Measurements from ENCODE around the gene FGD1. TPM values are rescaled to one million over a fixed set of nuclear protein-coding genes. Genes with fewer than 3 reads are reported as not detected.
"Not testable (repeated sequence)": the region's sequence is repeated elsewhere in the genome, so short reads cannot be mapped to it uniquely, and the experiment has no call there.

Gene FGD1
- total RNA-seq (2014; rRNA removed; shearing (Covaris generic)): 20.2 and 31.5 TPM in 2 replicates

DNA sequence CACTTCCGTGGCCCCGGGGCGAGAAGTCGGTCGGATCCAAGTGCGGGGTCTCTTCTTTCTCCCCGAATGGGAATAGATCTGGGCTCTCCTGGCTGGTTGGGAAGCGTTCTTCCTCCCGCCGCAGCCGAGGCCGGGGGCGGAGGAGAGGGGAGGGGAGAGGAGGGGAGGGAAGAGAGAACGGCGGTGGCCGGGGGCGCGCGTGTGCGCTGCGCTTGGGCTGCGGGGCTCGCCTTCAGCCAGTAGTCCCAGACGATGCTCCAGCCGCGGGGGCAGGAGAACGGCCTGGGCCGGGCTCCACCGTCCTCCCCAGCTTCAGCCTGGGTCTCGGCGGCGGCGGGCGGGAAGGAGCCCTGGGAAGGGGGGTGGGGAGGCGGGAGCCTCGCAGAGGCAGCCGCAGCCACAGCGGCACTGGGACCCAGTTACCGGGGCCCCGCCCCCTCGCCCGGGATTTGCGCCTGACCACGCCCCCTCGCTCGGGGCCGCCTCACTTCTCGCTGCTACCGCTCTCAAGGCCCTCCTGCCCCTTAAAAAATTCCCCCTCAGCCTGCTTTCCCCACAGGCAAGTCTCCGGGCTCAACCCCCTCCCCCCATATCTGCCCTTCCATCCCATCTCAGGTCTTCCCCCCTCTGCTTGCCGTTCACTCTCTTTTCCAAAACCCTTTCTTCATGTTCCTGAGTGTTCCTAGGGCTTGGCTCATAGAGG, at the start of gene FGD1:
TSS of gene FGD1 (minus strand) at position 421 of the 703 bp plus-strand sequence. CDS start 802 bp downstream, outside the sequence.
- DNase-seq (ENCODE audit: low spot score): peak; percentile 69
- in situ Hi-C loops (cut with HindIII; ENCODE audit: low sequenced_read_pairs): no loop called here

DNA sequence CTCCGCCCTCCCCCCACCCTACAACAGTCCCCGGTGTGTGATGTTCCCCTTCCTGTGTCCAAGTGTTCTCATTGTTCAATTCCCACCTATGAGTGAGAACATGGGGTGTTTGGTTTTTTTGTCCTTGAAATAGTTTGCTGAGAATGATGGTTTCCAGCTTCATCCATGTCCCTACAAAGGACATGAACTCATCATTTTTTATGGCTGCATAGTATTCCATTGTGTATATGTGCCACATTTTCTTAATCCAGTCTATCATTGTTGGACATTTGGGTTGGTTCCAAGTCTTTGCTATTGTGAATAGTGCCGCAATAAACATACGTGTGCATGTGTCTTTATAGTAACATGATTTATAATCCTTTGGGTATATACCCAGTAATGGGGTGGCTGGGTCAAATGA, 46.2 kb upstream of the FGD1 start:
- DNase-seq (ENCODE audit: low spot score); in situ Hi-C loops (cut with HindIII; ENCODE audit: low sequenced_read_pairs): not testable (repeated sequence)

DNA sequence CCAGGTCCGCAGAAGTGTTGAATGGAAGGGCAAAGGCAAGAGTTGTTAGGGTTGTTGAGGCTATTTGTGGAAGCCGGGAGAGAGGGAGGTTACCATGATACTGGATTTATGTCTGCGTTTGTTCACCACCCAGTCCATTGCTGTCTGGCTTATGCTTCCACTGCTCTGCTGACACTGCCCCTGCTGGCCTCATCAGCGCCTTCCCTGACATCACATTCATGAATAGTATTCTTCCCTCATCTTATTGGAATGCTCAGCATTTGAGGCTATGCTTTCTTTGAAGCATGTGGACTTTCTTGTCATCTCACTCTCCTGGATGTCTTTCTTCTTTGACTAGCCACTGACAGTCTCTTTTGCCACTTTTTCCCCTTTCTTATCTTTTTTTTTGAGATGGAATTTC, 44.3 kb upstream of the FGD1 start:
- in situ Hi-C loops (cut with HindIII; ENCODE audit: low sequenced_read_pairs): no loop called here
- no peak for DNase-seq (ENCODE audit: low spot score)

DNA sequence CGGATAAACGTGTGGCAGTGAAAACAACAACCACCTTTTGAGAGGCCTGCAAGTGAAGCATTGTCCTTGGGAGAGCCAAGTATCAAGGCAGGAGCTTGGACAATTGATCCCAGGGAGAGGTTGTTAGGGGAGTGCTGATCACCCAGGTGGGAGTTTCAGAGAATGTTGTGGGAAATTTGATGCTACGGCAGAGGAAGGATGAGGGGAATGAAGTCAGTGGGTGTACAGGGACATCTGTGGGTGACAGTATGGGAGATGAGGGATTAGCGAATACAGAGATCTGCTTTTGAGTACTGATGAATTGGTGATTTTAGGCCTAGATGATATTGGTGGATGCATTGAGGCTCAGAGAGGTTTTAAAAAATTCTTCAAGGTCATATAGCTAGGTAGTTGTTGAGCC, 38.2 kb upstream of the FGD1 start:
- in situ Hi-C loops (cut with HindIII; ENCODE audit: low sequenced_read_pairs): no loop called here
- no peak for DNase-seq (ENCODE audit: low spot score)

DNA sequence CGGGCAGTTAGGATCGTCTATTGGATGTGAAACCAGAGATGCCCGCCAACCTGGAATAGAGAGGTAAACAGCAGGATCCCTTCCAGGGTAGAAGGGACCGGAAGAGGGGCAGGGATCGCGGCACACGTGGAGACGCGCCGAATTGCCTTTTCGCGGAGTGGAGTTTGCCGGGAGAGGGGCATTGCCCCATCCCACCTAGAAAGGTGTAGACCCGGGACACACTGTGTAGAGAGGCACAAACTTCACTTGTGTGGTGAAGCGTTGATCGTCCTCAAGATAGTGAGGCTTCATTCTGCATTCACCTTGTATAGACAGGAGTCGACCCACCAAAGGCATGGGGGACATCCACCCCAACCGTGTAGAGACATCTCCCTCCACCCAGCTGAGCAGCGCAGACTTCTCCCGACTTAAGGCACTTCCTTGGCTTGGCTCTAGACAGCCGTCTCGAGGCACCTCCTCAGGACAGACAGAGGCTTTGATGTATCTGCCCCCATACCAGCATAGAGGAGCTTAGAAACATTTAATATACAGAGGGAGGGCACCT, 34.4 kb upstream of the FGD1 start:
- DNase-seq (ENCODE audit: low spot score): no peak
- in situ Hi-C loops (cut with HindIII; ENCODE audit: low sequenced_read_pairs): no loop called here

DNA sequence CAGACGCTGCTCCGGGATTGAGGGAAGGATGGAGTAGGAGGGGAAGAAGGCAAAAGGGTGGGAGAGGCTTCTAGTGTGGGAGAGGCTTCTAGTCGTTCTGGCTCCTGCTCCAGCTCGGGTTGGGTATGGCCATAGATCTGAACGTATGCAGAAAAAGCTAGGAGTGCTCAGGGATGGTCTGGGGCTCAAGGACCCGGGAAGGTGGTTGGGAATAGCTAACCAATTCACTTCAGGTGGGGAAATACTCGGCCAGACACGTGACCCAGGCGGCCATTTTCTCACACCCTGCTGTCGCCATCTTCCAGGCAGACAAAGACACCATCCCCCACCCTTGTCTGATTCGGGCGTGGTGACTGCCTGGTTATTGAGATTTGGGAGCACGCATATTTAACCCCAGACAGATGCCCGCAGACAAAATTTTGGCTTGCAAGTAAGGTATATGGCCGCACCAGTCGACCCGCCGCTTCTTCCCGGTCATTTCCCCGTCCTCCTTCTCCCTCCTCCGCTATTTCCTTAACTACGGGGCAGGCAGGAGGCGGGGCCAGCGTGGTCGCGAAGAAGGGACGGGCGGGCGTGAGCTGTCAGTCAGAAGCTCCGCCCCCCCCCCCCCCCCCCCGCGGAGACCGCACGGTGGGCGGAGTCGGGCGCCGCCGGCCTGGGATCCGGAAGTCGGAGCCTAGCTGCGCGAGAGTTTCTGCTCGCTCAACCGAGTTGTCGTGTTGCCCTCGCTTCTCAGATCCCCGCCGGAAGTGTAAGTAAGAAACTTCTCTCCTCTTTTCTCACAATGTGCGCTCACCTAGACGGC, 33.7 kb upstream of the FGD1 start, which contains the start of gene GNL3L:
TSS of gene GNL3L (plus strand) at position 668 of the 805 bp plus-strand sequence. CDS start 2,348 bp downstream, outside the sequence.
- DNase-seq (ENCODE audit: low spot score): peak; percentile 87
- in situ Hi-C loops (cut with HindIII; ENCODE audit: low sequenced_read_pairs): no loop called here

DNA sequence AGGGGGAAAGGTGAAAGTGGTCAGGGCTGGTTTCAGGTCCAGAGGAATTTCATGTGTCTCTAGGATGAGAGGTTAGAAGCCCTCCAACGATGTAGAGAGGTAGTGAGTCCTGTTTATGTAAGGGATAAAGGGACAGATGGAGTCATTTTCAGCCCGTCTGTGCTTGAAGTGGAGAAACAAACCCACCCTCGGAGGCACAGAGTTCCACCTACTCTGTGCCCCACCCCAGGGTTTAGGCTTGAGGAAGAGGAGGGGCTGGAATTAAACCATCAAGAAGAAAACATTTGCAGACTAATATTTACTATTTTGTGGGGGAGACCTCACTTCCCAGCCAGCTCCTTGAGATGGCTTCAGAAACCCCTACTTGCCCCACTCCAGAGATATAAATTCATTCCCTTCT, 33.1 kb upstream of the FGD1 start:
- DNase-seq (ENCODE audit: low spot score): peak; percentile 38
- in situ Hi-C loops (cut with HindIII; ENCODE audit: low sequenced_read_pairs): no loop called here

DNA sequence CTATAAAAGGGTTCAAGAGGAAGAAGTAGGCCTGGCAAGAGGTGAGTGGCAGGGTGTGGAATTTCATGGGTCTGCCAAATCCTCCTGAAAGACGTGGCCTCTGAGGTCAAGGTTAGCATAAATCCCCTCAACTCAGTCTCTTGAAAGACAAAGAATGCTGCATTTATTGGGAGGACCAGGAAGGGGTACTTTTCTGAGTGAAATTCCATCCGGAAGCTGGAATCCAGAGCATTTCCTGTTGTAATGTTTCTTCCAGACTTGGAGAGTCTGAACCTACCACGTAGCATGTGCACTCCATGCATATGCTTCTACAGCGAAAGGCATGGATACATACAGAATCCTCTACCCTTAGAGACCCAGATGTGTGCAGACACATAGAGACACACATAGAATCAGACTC, 13.4 kb upstream of the FGD1 start:
- in situ Hi-C loops (cut with HindIII; ENCODE audit: low sequenced_read_pairs): no loop called here
- no peak for DNase-seq (ENCODE audit: low spot score)

DNA sequence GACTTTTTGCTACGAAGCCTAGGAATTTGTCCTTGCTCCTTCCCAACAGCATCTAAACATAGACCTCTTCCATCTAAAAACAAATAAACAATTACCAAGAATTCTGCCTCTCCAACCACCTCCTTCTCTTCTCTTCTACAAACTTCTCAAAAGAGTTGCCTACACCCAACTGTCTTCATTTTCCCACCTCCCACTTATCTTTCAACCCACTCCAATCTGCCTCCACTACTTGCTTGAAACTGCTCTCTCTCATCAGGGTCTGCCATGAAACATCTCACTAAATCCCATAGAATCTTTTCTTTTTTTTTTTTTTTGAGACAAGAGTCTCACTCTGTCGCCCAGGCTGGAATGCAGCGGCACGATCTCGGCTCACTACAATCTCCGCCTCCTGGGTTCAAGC, 902 bp upstream of the FGD1 start:
- DNase-seq (ENCODE audit: low spot score): no peak
- in situ Hi-C loops (cut with HindIII; ENCODE audit: low sequenced_read_pairs): no loop called here

DNA sequence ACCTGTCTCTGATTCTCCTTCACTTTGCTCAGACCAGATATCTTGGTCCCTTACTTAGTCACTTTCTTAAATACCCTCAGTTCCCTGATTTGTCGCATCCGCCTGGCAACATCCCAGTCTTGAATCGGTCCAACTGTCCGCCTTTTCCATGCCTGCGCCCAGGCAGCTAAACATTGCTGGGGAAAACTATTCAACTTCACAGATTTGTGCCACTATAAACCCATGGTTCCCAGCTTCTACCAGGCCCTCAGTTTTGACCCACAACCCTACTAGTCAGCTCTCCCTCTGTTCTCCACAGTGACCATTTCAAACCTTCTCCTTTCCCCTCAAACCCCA, 451 bp upstream of the FGD1 start:
- in situ Hi-C loops (cut with HindIII; ENCODE audit: low sequenced_read_pairs): no loop called here
- no peak for DNase-seq (ENCODE audit: low spot score)

DNA sequence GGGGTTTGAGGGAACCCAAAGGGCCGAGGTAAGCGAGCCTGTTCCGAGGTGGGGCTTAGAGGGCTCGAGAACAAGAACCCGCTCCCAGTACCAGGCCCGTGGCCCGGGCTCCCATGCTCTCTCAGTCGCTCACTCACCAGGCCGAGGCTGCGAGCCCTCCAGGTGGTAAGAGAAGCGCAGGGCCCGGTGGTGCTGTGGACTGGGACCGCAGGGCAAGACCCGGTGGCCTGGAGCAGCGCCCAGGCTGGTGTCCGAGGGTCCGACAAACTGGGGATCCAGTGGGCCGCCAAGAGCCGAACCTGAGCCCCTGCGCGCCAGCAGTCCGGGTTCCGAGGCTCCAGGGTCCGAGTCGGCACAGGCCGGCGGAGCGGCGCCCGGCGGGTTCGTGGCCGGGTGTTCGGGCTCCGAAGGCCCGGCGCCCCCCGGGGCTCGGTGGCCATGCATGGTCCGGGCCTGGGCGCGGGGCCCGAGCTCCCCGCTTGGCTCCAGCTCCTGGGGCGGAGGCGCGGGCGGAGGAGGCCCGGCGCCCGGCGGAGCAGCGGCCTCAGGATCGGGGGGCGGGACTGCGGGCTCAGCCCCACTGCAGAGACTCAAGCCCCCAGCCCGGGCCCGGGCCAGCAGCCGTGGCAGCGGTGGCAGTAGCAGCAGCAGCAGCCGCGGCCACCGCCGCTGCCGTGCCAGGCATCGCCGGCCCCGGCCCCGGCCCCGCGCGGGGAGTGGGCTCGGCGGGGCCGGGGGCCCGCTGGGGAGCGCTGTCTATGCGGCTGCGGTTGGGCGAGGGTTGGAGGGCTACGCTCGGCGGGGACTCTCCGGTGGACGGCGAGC, 833 bp downstream of the FGD1 start:
- peak; percentile 42 for DNase-seq (ENCODE audit: low spot score)

DNA sequence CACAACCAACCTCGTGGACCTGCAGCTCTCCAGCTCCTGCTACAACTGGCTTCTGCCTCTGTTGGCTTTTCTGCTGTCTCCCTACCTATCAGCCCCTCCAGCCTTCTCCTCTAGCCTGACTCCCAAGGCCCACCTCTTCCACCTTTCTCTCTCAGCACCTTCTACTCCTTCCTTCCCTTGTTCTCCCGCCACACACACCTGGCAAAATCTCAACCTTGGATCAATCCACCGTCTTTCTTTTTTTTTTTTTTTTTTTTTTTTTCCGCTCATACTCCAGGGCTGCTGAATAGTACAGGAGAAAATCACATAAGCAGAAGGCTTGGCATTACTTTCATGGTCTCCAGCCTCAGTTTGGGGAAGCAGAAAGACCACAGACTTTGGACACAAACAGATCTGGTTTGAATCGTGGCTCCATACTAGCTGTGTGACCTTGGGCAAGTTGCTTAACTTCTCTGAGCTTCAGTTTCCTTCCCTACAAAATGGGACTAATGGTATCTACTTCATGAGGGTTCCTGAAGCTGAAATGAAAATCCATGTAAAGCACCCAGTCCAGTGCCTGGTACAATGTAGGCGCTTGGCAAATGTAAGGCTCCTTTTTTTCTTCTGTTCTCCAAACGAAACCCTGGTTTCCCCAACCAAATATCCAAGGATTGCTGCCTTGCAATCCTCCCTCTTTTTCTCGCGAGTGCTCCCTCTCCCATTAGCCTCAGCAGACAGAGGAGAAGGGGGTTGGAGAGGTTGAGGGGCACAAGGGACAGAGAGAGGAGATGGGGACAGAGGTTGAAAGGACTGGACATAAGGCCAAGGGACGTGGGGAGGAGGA, 1.7 kb downstream of the FGD1 start:
- DNase-seq (ENCODE audit: low spot score): no peak
- in situ Hi-C loops (cut with HindIII; ENCODE audit: low sequenced_read_pairs): no loop called here

More for the DNA sequence above, 833 bp downstream of the FGD1 start:
- in situ Hi-C loops (cut with HindIII; ENCODE audit: low sequenced_read_pairs): no loop called here

DNA sequence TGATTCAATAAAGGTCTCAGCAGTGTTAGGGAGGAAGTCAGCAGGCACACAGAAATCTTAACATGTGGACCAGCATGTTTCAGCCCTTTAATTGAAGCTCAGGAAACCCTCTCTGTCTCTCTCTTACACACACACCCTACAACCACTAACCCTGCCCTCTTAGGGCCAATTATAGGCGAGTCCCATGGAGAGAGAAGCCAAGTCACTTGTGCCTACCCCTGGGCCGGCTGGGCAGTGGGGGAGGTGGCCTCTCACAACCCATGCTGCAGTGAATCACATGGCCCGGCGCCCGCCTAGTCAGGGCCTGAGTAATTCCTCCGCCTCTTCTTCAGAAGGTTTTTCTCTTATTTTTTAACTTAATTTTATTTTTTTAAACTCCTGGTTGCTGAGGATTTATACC, 3.7 kb downstream of the FGD1 start:
- no peak for DNase-seq (ENCODE audit: low spot score)
- in situ Hi-C loops (cut with HindIII; ENCODE audit: low sequenced_read_pairs): no loop called here

DNA sequence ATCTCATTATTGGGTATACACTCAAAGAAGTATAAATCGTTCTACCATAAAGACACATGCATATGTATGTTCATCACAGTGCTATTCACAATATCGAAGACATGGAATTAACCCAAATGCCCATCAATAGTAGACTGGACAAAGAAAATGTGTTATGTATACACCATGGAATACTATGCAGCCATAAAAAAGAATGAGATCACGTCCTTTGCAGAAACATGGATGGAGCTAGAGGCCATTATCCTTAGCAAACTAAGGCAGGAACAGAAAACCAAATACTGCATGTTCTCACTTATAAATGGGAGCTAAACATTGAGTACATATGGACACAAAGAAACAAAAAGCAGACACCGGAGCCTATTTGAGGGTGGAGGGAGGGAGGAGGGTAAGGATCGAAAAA, 6.2 kb downstream of the FGD1 start:
- in situ Hi-C loops (cut with HindIII; ENCODE audit: low sequenced_read_pairs); DNase-seq (ENCODE audit: low spot score): not testable (repeated sequence)

DNA sequence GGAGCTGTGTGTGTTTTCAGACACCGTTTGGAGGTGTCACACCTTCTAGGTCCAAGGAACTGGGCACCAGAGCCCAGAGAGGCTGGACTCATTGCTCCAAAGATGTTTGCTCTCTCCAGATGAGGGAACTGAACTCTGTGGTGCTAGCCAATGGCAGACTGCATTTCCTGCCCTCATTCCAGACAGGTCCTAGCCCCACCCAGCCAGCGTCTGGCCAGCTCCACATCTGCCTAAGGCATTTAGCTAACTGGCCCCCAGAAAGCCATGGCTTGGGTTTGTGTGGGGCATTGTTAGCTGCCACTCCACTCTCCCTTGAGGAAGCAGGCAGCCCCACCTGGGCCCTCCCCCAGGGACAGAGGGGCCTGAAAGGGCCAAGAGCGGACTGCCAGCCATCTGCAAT, 11.4 kb downstream of the FGD1 start:
- in situ Hi-C loops (cut with HindIII; ENCODE audit: low sequenced_read_pairs): no loop called here
- no peak for DNase-seq (ENCODE audit: low spot score)

DNA sequence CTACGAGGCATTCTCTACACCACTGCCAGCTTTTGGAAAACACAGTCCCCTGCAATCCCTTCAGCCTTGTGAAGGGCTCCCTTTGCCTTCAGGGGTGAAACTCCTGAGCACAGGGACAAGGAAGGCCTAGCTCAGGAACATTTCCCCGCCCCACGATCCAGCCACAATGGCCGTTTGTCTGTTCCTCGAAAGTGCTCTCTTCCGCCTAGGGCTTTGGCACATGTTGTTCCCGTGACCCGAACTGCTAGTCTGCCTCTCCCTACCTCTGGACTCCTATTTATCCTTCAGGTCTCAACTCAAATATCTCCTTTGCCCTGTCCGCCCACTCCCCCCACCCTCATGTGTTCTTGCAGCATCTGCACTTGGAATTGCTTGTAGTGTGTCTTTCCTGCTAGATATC, 12.1 kb downstream of the FGD1 start:
- in situ Hi-C loops (cut with HindIII; ENCODE audit: low sequenced_read_pairs): no loop called here
- DNase-seq (ENCODE audit: low spot score): no peak

DNA sequence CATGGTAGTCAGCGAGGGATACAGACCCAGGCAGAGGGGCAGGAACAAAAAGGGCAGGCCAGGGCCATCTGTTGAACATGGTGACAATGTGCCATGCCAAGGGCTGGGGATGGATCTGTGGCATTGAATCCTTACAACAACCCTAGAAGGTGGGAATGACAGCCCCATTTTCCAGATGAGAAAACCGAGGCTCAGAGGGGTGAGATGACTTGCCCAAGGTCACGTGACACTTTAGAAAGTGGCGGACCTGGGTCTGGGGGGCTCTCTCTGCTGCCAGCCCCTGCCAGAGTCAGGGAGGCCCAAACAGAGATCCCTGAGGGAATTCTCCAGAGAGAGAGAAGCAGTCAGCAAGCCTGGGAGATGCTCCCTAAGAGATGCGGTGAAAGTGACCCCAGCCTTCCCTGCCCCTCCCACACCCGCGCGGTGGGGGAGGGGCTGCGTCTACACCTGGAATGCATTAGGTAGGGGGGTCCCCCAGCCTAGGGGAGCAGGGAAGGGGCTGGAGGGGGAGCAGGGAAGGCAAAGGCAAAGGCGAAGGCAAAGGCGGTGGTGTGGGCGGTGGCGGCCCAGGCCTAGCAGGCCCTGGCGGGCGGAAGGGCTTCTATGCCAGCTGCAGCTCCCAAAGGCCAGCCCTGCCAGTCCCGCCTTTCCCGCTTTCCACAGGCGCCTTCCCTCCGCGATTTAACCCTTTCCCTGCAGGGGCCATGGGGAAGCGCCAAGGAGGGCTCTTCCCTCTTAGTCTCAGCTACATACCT, 13.0 kb downstream of the FGD1 start:
- DNase-seq (ENCODE audit: low spot score): peak; percentile 24
- in situ Hi-C loops (cut with HindIII; ENCODE audit: low sequenced_read_pairs): no loop called here
